Testis (tissue), 2 donors: ENCODE results near the gene CCDC149.

Experiments used
- CTCF ChIP-seq, 3 experiments: fragments of 450-650 bp in 2 of 3; fragments of 200-600 bp in 1 of 3; sonication (generic) in 1 of 3; IDR thresholded peaks; one replicate each; pipeline ENCODE4 v1.5.1; 2016 to 2019; ENCODE audit warnings: antibody characterized with exemption in 3 of 3, mild to moderate bottlenecking in 2 of 3, moderate library complexity in 1 of 3
- POLR2A ChIP-seq: fragments of 450-650 bp; IDR thresholded peaks from one replicate; pipeline ENCODE4 v1.6.1; 2017; ENCODE audit warnings: antibody characterized with exemption, mild to moderate bottlenecking, moderate library complexity

- no peak for TF ChIP-seq CTCF (IDR thresholded peaks at IDR 0.05)
- TF ChIP-seq POLR2A: no peak
Observed at GRCh38 chr4:24877868-24878635, 34.8 kb downstream of the CCDC149 start.
